Smooth muscle cell (in vitro differentiated cells): ENCODE data around the gene CDH4. TPM values are rescaled to one million over a fixed set of nuclear protein-coding genes. Genes with fewer than 3 reads are reported as not detected.

Experiments used
- DNase-seq: peaks from one replicate; lab custom pipeline; 2025; ENCODE audit not compliant: unreplicated experiment; lab: John Stamatoyannopoulos, UW
- H2AFZ ChIP-seq: fragments of 200-600 bp; sonication (generic); 2 replicates; pipeline ENCODE4 v1.6.0; 2016; ENCODE audit warnings: antibody characterized with exemption, low read depth, mild to moderate bottlenecking
- H3F3A ChIP-seq: fragments of 200-600 bp; sonication (generic); 2 replicates; pipeline ENCODE4 v1.6.0; 2017; ENCODE audit warnings: antibody characterized with exemption, low read depth
- H3K27ac ChIP-seq: fragments of 200-600 bp; sonication (generic); 2 replicates; pipeline ENCODE4 v1.5.1; 2016; ENCODE audit warnings: low read depth, mild to moderate bottlenecking
- H3K27me3 ChIP-seq: fragments of 200-600 bp; sonication (generic); 2 replicates; pipeline ENCODE4 v1.6.1; 2016; ENCODE audit warnings: low read depth, mild to moderate bottlenecking
- H3K36me3 ChIP-seq: fragments of 200-600 bp; sonication (generic); 2 replicates; pipeline ENCODE4 v1.5.1; 2016; ENCODE audit warnings: low read depth
- H3K4me1 ChIP-seq: fragments of 200-600 bp; sonication (generic); 2 replicates; pipeline ENCODE4 v1.5.1; 2016; ENCODE audit warnings: low read depth
- H3K4me2 ChIP-seq: fragments of 200-600 bp; sonication (generic); 2 replicates; pipeline ENCODE4 v1.6.0; 2016; ENCODE audit warnings: mild to moderate bottlenecking
- H3K4me3 ChIP-seq: fragments of 200-600 bp; sonication (generic); 2 replicates; pipeline ENCODE4 v1.5.1; 2016; ENCODE audit warnings: mild to moderate bottlenecking
- H3K79me2 ChIP-seq: fragments of 200-600 bp; sonication (generic); 2 replicates; pipeline ENCODE4 v1.6.0; 2016; ENCODE audit warnings: low read depth, mild to moderate bottlenecking
- H3K9ac ChIP-seq: fragments of 200-600 bp; sonication (generic); 2 replicates; pipeline ENCODE4 v1.6.0; 2016; ENCODE audit warnings: low read depth
- H3K9me3 ChIP-seq: fragments of 200-600 bp; sonication (generic); replicated peaks from 2 replicates; pipeline ENCODE4 v1.5.1; 2016; ENCODE audit warnings: low read depth
- H4K20me1 ChIP-seq: fragments of 200-600 bp; sonication (generic); 2 replicates; pipeline ENCODE4 v1.6.0; 2016; ENCODE audit warnings: low read depth
- WGBS: methylation state at CpG from one replicate; pipeline ENCODE4 v1.1.7; 2016; ENCODE audit warnings: low lambda C conversion rate; 5-methylcytosine and 5-hydroxymethylcytosine counted together
- polyA plus RNA-seq: library from polyadenylated mRNA; unstranded; fragments of >200 nt; fragmentation: Nextera tagmentation; extraction: Ambion mirVana; gene quantifications from 2 replicates; pipeline ENCODE4 v1.2.1, GENCODE V29; 2016
- total RNA-seq: library from RNA; depleted of rRNA; stranded (reverse); fragments of >200 nt; gene quantifications from 2 replicates; pipeline ENCODE4 v1.2.3, GENCODE V29; 2014
- TF ChIP-seq, protein P1 (sequence below): fragments of 200-600 bp; sonication (generic); IDR thresholded peaks from 2 replicates; pipeline ENCODE4 v1.5.1; 2017; ENCODE audit warnings: borderline replicate concordance, mild to moderate bottlenecking, antibody characterized with exemption; ENCODE audit not compliant: insufficient read depth, poor library complexity, severe bottlenecking

The CDH4 gene
- total and polyA plus RNA-seq, 2 experiments from 2014 or later = 0.03 to 0.04 TPM

DNA sequence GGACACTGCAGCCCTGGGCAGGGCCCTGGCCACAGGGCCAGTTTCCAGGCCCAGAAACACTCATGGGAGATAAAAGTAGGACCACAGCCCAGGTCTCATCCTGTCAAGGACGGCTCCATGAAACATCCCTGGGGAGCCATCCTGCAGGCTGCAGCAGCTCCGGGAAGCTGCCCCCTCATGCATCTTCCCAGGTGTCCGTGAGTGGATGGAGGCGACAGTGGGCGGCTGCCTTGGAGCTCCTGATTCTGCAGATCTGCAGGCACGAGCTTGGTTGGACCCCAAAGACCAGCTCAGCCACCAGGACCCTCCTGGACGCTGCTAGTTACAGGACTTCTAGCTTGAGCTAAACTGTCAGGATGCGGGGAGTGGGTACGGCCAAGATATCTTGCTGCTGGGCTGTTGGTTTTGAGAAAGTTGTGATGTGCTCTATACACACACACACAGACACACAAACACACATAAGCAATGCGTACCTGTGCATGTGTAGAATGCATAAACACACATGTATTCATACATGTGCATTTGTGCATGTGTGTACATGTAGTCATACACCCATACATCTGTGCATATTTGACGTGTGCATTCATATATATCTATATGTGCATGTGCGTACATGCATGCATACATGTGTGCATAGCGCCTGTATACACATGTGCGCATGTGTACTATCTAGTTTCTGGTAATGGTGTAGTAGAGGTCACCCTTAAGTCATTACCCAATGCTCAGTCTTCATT, 515.9 kb downstream of the CDH4 start:
- no peaks in the 10 kb centered on the region for H3K4me1 ChIP-seq
- H3K4me3 ChIP-seq = no peak overlapping the region
- no peak overlapping the region for H3K27ac ChIP-seq
- H3K4me2 ChIP-seq = no peak overlapping the region
- DNase-seq = no peak
- WGBS = 94% methylated on average over 14 of the region's 14 CpGs
- no peaks in the 10 kb centered on the region for H3K79me2 ChIP-seq
- H3K27me3 ChIP-seq = peaks cover 3% of the 10 kb centered on the region
- H3K9ac ChIP-seq = no peak overlapping the region
- no peaks in the 10 kb centered on the region for H4K20me1 ChIP-seq
- no peaks in the 10 kb centered on the region for H3K36me3 ChIP-seq
- TF ChIP-seq, protein P1, sequence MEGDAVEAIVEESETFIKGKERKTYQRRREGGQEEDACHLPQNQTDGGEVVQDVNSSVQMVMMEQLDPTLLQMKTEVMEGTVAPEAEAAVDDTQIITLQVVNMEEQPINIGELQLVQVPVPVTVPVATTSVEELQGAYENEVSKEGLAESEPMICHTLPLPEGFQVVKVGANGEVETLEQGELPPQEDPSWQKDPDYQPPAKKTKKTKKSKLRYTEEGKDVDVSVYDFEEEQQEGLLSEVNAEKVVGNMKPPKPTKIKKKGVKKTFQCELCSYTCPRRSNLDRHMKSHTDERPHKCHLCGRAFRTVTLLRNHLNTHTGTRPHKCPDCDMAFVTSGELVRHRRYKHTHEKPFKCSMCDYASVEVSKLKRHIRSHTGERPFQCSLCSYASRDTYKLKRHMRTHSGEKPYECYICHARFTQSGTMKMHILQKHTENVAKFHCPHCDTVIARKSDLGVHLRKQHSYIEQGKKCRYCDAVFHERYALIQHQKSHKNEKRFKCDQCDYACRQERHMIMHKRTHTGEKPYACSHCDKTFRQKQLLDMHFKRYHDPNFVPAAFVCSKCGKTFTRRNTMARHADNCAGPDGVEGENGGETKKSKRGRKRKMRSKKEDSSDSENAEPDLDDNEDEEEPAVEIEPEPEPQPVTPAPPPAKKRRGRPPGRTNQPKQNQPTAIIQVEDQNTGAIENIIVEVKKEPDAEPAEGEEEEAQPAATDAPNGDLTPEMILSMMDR = no peak
- H2AFZ ChIP-seq = no peak overlapping the region
- H3F3A ChIP-seq = no peaks in the 10 kb centered on the region
- H3K9me3 ChIP-seq = no peaks in the 10 kb centered on the region

DNA sequence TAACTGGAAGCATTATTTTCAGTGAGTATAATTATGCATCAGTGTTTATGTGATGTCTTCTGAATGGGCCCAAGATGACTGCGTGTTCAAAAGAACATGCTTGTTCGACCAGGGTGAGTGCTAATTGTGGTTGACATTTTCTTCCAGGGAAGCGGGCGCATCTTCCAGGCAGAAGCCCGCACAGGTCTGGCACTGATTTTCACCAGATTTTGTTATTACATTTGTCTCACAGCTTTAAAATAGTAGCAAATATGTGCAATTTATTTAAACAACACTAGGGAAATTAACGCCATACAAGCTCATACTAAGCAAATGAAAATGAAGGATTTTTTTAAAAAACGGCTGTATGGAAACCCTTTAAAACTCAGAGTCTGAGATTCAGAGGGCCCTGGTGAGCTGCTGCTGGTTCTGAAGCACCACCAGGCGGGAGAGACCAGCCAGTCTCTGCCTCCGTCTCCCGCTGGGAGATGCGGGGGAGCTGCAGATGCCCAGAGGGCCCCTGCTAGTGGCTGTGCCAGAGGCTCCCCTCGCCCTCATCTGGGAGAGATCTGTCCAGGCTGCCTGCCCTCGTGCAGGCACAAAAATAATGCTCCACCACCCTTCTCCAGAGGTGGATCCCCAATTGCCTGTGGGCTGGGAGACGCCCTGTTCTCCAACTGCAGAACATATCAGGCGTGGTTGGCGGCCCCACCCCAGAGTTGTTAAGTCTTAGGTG, 516.7 kb downstream of the CDH4 start:
- Histone ChIP-seq H4K20me1 (no peaks in the 10 kb centered on the region), H3K79me2 (no peaks in the 10 kb centered on the region), H3K4me1 (no peaks in the 10 kb centered on the region), H3K27me3 (peaks cover 3% of the 10 kb centered on the region), H2AFZ (no peak overlapping the region), H3K36me3 (no peaks in the 10 kb centered on the region), H3K9me3 (no peaks in the 10 kb centered on the region), H3K27ac (no peak overlapping the region), H3K9ac (no peak overlapping the region), H3K4me2 (no peak overlapping the region), H3F3A (no peaks in the 10 kb centered on the region), H3K4me3 (no peak overlapping the region)
- TF ChIP-seq, protein P1 = no peak
- WGBS = 83% methylated on average over 16 of the region's 16 CpGs
- no peak for DNase-seq

DNA sequence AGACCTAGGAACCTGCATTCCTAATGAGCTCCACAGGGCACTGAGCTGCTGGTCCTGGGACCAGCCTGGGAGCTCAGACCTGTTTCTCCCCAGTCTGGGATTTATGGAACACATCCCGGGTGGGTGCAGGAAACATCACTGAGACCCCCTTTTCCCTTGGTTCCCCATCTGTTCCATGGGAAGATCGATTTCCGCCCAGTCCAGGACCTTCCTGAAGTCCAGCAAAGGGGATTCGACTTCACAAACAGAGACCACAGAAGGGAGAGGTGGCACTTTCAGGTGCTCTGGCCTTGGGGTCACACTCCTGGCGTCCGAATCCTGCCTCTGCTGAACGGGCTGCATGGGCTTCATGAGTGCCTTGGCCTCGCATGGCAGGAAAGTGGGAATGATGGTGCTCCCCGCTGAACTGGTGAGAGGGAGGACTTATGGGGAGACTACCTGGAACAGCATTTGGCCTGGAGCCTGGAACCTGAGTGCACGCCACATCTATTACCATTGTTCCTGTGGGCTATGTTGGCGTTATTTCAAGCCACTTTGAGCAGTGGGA, 517.3 kb downstream of the CDH4 start:
- WGBS = 93% methylated on average over 11 of the region's 11 CpGs
- Histone ChIP-seq H3K9ac (no peak overlapping the region), H3K27me3 (peaks cover 3% of the 10 kb centered on the region), H2AFZ (no peak overlapping the region), H3K4me1 (no peaks in the 10 kb centered on the region), H3K9me3 (no peaks in the 10 kb centered on the region), H4K20me1 (no peaks in the 10 kb centered on the region), H3K36me3 (no peaks in the 10 kb centered on the region), H3F3A (no peaks in the 10 kb centered on the region), H3K79me2 (no peaks in the 10 kb centered on the region), H3K4me2 (no peak overlapping the region), H3K4me3 (no peak overlapping the region), H3K27ac (no peak overlapping the region)
- TF ChIP-seq, protein P1 = no peak
- no peak for DNase-seq
